GM18909 (cell line): Measurements from ENCODE around the gene AGPAT1.
"Not testable (repeated sequence)": the region's sequence is repeated elsewhere in the genome, so short reads cannot be mapped to it uniquely, and the experiment has no call there.

Experiments
- ATAC-seq: cut with Tn5 transposase; IDR thresholded peaks from one replicate; pipeline ENCODE4 v1.9.1; 2021; ENCODE audit warnings: mild to moderate bottlenecking; ENCODE audit not compliant: unreplicated experiment, poor library complexity

Gene AGPAT1

DNA sequence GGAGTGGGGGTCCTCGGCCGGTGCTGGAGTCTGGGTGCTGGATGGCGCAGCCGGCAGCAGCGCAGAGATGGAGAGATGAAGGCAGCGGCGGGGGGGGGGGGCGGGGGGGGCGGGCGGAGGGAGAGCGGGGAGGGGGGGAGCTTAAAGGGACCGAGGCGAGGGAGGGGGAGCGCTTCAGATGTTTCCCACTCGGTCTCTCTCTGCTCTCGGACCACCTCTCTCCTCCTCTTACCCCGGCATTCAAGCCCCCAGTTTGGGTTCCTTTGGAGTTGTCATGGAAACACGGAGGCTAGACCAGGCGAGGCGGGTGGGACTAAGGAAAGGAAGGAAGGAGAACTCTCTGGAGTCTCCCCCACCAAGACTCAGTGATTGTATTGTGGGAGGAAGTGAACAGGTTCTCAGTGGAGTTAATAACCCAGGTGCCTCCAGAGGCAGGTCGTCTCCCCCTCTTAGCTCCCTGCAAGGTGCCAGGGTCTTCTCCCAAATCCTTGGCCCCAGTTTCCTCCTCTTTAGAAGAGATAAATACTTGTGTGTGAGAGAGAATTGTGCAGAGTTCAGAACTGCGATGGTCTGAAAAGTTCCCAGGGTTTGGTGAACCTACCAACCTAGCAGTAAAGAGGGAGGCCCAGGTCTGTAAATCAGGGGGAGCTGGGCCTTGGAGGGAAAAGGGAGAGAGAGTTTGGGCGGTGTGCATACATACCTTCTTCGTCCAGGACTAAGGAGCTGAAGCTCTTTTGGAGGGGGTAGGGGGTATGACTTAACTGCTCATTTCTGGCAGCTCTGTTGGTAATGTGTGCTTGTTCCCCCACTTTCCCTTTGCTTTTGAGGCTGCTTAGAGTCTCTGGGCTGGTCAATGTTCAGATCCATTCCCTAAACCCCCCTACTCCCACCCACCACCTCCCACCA is 23.8 kb downstream of the AGPAT1 start, which contains the start of gene PRRT1:
Gene PRRT1 (minus strand): TSS at position 77 of the 906 bp plus-strand sequence. CDS start 112 bp downstream, outside the sequence.
- ATAC-seq = no peak

DNA sequence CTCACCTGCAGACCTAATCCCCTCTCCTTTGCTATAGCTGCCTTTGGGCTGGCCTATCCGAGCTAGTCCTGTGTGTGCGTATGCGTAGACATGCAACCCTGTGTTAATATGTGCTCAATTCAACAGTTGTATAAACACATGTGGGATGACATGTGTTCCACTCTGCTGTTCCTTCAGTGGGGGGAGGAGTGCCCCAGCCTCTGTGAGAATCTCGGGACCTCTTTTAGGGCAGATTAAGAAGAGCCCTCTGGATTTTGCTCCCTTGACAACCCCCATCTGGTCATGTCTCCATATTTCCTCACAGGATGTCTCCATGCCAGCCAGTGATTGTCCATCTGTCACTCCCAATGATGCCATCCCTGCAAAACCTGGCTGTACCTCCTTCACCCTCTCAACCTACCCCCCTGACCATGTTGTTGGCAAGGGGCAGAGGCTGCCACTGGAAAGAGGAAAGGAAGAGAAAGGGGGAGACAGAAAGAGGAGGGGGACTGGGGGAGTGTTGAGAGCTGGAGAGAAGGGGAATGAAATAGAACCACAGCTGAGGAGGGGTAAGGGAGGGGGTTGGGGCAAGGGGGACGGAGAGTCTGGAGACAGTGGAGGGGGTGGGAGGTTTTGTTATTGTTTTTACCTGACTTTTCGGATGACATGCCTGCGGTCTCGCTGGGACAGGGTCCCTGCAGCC is 24.6 kb downstream of the AGPAT1 start:
- ATAC-seq = no peak

DNA sequence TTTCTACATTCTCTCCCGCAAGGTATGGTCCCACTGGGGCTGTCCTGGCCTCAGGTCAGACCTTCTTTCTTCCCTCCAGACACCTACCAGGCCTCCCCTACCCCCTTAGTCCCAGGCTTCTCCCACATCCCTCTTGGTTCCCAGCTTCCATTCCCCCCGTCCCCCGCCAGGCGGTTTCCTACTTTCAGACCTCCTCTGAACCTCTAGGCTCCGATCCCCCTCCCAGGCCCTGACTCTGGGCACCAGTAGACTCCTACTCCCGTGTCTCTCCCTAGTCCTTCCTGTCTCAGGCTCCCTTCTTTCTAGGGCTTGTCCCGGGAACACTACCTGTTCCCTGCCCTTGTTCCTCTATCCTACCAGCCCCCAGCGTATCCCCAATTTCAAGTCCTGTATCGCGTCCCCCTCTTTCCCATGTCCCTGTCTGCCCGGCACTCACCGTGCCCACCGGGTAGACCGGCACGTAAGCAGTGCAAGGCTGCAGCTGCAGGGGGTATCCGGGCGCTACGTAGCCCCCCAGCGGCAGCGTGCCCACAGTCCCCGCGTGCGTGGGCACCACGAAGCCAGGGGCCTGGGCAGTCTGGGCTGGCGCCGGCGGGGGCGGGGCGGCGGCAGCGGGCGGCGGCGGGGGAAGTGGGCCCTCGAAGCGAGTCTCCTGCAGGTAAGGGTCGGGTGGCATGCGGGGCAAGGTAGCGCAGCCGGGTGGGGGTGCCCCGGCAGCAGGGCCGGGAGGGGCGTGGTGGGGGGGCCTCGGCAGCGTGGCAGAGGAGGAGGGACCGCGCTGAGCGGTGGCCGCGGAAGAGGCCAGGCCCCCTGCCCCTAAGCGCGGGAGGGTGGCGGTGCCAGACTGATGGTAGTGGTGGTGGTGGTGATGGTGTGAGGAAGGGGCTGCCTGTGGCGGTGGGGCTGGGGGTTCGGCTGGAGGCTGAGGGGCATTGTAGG is 25.7 kb downstream of the AGPAT1 start:
- ATAC-seq = no peak

DNA sequence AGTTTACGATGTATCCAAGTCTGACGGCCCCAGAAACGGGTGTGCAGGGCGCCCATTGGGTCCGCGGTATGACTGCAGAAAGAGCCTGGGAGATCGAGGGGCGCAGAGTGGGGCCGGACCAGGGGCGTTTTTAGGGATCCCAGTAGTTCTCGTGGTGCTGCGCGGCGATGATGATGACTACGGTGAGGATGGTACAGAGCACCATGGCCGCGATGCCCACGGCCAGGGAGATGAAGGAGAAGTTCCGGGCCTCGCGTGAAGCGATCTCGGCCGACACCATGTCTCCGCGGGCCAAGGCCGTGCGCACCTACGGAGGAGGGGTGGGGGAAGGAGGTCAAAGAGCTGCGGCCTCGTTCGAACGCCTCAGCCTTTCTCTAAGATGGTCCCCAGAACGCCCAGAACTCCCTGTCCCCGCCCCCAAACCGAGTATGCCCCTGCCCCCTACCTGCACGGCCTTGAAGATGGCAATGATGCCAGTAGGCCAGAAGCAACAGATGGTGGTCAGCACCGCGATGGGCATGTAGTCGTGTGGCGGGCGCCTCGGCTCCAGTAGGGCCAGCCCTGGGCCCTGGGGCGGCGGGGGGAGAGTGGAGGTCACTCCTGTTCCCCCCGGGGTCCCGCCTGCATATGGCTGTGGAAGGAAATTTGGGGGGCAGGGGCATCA is 26.7 kb downstream of the AGPAT1 start:
- ATAC-seq = no peak

DNA sequence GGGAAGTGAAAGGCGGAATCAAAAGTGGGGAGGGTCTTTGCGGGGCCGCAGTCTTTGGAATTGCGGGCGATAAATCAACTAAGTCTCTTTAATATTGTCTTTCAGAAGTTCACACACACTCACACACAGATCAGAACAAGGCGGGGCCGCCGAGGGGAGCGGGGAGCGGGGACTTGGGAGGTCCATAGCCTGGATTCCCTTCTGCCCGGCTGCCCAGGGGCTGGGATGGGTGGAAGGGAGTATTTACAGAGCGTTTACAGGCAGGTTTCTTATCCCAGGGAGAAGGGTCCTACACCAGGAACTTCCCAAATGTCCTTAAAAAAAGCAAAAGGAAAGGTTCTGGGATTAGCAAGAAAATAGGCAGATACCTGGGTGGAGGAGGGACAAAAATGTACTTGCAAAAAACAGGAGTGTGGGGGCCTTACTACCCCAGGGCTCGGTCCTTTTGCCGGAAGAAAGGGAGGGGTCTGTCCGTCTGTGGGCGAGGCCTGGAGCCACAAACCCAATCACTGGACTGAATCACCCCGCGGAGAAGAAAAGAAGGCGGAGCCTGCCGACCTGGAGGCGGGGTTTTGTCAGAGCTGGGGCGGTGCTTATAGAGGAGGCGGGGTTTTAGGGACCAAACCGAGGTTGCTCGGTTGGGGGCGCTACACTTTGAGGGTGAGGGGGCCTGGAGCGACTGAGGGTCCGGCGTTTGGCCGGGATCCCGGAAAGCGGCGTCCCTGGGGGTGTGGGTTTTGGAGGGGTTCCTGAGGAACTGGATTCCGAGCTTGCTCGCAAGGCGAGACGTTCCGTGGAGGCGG is 27.4 kb downstream of the AGPAT1 start:
- no peak for ATAC-seq

DNA sequence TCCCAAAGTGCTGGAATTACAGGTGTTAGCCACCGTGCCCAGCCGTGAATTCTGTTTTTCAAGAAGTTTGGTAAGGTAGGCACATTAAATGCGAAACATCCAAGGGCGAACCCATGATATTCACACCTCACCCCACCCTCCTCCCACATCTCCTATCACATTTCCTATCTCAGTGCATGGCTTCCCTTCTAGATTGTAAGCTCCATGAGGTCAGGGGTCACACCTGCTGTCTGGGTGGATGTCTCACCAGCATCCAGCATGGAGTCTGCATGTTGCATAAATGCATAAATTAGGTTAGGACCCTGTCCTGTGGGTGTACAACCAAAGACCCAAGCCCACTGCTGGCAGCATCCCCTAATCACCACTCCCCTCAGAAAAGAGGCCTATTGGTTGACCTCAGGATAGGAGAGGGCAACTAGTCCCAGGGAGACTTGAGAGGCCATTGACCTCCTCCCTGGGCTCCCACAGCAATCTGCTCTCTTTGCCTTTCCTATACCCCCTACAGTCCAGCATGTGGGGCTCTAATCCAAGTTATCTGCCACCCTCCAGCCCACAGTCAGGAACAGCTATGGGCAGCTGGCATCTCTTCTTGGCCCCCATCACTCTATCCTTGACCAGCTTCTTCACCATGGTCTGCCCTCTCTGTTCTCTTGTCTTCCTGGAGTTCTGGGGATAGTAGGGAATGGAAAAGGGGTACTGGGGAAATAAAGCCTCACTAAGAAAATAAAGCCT is 28.3 kb downstream of the AGPAT1 start:
- no peak for ATAC-seq

DNA sequence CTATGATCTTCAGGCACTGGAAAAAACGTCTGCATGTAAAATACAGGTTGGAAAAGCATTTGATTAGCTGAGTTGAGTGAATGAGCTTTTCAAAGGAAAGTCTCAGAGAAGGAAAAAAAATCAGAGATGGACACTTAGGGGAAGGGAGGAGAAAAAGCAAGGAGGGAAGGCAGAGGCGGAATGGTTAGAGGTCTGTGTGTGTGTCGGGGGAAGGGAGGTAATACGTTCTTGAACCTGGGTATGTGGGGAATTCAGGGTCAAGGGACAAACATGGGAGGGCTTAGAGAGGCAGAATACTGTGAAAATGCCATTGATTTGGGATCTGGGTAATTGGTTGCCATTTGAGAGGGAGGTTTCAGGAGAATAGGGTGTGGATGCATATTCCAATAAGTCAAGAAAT is 29.2 kb downstream of the AGPAT1 start:
- ATAC-seq = no peak

DNA sequence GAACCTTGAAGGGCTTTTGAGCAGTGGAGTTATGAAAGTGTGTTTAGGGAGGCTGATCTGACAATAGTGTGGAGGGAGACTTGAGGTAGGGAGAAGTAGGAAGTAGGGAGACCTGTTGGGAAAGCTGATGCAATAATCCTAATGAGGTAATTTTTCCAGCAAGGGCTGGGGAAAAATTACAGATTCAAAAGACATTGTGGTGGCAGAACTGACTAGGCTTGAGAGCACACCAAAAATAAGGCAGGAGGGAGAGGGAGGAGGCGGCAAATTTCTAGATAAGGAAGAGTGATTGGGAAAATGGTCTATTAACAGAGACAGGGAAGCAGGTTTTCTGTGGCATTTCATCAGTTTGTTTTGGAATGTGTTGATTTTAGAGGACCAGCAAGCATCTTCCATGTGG is 29.6 kb downstream of the AGPAT1 start:
- ATAC-seq = no peak

DNA sequence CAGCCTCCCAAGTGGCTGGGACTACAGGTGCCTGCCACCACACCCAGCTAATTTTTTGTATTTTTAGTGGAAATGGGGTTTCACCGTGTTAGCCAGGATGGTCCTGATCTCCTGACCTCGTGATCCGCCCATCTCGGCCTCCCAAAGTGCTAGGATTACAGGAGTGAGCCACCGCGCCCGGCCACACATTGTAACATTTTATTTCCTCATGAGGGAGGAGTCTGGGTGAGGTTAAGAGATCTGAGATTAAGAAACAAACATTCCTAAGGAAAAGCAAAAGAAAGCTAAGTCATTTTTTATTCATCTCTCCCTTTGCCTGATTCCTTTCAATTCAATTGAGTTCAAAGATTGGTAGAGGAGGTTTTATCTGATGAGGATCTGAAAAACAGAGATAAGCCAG is 31.6 kb downstream of the AGPAT1 start:
- ATAC-seq = not testable (repeated sequence)

DNA sequence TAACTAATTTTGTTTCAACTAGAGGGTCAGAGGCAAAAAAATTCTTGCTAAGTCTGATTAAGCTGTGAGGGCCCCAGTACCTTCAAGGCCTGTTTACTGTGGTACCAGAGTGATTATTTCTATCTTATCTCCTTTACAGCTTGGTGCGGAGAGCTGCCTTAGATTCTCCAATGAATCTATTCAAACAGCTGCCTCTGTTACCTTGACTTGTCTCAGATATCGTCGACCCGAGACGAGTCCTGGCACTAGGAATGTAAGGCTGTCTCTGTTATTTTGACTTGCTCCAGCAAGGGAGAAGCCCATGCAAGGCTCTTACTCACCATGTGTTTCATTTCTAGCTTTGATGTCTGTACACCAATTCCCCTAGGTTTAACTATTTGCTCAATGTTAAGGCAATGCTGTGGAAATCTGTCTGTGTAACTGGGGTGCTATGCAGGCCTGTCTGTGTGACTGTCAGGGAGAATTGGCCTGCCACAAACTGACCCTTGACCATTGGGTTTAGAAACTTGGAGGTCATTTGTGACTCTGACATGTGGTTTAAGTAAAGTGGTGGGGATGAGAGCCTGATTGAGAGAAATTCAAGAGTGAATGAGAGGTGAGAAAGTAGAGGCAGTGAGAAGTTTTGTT is 35.4 kb downstream of the AGPAT1 start:
- no peak for ATAC-seq

DNA sequence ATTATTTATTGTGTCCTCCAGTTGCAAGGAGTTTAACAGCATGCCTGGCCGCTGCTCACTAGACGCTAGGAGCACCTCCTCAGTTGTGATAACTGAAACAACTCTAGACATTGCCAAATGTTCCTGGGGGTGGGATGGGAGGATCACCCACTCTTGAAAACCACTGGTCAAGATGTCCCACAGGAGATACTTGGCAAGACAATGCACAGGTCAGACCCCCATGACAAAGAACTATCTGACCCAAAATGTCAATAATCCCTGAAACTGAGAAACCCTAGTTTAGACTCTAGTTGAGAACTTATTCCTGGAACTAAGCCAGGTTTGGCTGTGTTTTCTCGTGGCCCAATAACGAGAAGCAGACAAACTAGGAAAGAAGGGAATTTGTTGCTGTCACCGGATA is 36.3 kb downstream of the AGPAT1 start:
- ATAC-seq = no peak

DNA sequence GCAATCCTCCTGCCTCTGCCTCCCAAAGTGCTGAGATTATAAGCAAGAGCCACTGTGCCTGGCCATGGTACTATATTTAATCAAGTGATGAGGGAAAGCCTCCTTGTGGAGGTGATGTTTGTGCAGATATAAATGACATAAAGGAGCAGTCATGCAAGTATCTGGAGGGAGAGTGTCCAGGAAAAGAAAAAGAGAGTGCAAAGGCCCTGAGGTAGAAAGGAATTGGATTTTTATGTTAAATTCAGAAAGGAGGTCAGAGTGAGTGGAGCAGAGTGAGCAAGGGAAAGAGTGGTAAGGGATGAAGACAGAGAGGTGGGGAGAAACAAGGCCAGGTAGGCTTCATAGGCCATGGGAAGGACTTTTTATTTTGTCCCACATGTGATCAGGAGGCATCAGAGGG is 38.4 kb downstream of the AGPAT1 start:
- no peak for ATAC-seq

DNA sequence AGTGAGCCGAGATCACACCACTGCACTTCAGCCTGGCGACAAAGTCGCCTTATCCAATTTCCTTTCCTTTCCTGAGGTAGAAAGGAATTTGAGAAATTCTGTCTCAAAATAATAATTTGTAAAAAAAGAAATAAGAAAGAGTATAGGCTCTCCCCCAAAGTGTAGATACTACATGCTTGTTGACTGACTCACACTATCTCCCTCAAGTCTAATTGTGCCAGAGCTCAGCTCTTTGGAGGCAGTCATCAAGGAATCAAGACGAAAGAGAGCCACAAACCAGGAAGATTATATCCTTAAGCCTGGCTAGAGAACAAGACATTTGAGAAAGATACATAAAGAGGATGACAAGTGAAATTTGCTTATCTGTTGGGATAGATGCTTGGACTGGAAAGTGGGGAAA is 42.1 kb downstream of the AGPAT1 start:
- ATAC-seq = no peak

DNA sequence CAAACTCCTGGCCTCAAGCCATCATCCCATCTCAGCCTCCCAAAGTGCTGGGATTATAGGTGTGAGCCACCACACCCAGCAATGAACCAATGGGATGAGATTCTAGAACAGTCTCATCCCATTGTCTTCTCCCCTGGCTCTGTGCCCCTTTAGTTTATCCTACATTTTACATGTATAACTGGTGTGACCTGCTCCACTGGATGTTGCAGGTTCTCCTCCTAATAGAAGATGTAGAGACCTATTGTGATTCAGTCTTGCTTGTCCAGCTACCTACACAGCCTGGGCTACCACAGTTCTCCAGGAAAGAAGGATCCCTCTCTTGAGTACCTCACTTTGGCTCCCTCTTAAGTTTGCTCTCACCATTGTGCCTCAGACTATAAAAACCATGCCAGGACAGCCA is 43.8 kb downstream of the AGPAT1 start:
- no peak for ATAC-seq

DNA sequence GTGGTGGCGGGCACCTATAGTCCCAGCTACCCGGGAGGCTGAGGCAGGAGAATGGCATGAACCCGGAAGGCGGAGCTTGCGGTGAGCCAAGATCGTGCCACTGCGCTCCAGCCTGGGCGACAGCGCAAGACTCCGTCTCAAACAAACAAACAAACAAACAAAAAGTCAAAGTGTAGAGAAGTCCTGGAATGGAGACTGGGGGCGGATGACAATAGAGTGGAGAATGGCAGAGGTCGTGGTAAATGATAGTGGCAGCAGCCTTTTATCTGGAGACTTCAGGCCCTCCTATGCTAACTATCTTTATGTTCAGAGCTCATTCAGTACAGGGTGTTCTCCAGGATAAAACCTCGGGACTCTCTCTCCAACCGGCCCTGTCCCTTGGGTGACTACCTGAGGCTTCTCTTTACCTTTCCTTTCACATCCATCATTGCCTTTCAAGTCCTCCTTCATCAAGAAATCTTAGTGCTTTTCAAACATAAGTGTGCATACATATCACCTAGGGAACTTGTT is 44.4 kb downstream of the AGPAT1 start:
- no peak for ATAC-seq

DNA sequence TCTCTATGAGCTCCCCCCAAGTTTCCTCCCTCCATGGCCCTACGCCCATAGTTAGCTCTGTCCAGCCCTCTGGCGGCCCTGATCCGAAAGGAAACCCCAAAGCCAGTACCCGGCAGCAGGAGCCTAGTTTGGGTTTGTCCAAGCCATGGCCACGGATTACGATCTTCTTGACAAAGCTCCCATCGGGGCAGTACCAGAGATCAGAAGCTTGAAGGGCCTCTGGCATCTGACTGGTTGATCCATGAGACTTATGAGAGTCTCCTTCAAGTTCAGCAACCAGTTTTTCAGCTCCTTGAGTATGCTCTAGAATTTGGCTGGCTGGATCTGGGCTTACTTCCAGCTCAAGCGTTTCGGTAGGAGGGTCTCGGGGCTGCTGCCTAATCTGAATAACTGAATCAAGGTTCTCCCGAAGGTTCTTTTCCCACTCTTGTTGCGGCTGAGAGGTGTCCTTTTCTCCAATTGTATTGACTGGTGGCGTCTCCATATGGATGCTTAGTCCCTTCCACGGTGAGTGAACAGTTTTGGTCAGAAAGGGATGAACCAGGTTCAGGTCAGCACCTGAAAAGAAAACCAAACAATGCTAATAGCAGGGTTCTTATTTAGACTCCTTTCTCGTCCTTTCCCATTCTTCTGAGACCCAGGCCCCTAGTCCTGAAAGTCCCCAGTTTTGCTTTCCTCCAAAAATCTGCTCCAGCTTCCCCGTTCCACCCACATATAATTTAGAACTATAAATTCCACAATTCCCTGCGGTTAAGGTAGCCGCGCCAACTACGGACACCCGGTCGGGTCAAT is 46.4 kb downstream of the AGPAT1 start:
- ATAC-seq = no peak

DNA sequence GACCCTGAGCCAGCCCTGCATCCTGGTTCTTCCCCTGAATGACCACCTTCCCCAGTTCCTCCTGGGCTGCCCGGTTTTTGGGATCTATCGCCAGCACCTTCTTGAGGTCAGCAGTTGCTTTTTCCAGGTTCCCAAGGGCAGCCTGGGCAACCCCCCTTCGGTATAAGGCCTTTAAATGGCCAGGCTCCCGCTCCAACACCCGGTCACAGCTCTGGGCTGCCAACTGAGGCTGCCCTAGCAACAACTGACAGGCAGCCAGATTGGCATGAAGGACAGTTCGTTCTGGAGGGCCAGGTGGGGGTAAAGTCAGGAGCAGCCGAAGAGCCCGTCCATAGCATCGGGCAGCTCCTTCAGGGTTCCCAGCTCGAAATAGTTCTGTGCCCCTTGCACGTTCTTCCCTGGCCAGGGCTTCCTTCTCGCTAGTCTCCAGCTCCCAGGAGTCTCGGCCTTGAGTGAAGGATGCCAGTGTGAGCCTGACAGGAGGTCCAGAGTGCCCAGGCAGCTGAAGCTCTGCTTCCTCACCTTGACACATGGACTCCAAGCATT is 47.1 kb downstream of the AGPAT1 start:
- ATAC-seq = no peak
